HT-29 (cell line): ENCODE measurements around the gene IQCN. TPM values are rescaled to one million over a fixed set of nuclear protein-coding genes. Genes with fewer than 3 reads are reported as not detected.

Experiments used
- DNase-seq: peaks from one replicate; pipeline ENCODE4 v3.0.0-alpha.2; 2015; ENCODE audit warnings: low spot score
- total RNA-seq: library from RNA; depleted of rRNA; stranded (reverse); fragments of >200 nt; shearing (Covaris generic); gene quantifications from 2 replicates; pipeline ENCODE4 v1.2.3, GENCODE V29; 2014

Gene IQCN
- total RNA-seq, 1 experiment from 2014 or later: 0.71 TPM

- no peak for DNase-seq
These were observed 9.2 kb downstream of the IQCN start for GRCh38 chr19:18264971-18265540.

- DNase-seq: no peak
These were observed 10.0 kb downstream of the IQCN start for GRCh38 chr19:18264137-18264854.

- no peak for DNase-seq
These were observed 10.7 kb downstream of the IQCN start for GRCh38 chr19:18263324-18264136.

- no peak for DNase-seq
These were observed 11.3 kb downstream of the IQCN start for GRCh38 chr19:18262917-18263316.

- DNase-seq: no peak
These were observed 12.1 kb downstream of the IQCN start for GRCh38 chr19:18262144-18262543.

- no peak for DNase-seq
These were observed 12.8 kb downstream of the IQCN start for GRCh38 chr19:18261474-18261873.

- DNase-seq: no peak
These were observed 14.4 kb downstream of the IQCN start for GRCh38 chr19:18259893-18260292.

- no peak for DNase-seq
These were observed 16.5 kb downstream of the IQCN start for GRCh38 chr19:18257503-18258470.

GRCh38 chr19:18254546-18255503 is 19.4 kb downstream of the IQCN start:
- DNase-seq: peak; percentile 63

- DNase-seq: peak; percentile 93
These were observed 20.5 kb downstream of the IQCN start for GRCh38 chr19:18253716-18254115.

GRCh38 chr19:18253130-18253529 is 21.1 kb downstream of the IQCN start:
- no peak for DNase-seq

- DNase-seq: no peak
These were observed 21.9 kb downstream of the IQCN start for GRCh38 chr19:18252370-18252717.

- DNase-seq: peak; percentile 86
These were observed 22.5 kb downstream of the IQCN start for GRCh38 chr19:18251587-18252369.

- DNase-seq: no peak
These were observed 24.4 kb downstream of the IQCN start for GRCh38 chr19:18249834-18250233.

GRCh38 chr19:18245297-18245696 is 29.0 kb downstream of the IQCN start:
- DNase-seq: no peak

GRCh38 chr19:18239303-18239702 is 34.9 kb downstream of the IQCN start:
- DNase-seq: no peak

GRCh38 chr19:18234194-18234593 is 40.1 kb downstream of the IQCN start:
- no peak for DNase-seq

GRCh38 chr19:18233224-18233825 is 40.9 kb downstream of the IQCN start:
- no peak for DNase-seq
